Adipocyte (in vitro differentiated cells): Measurements from ENCODE around the gene ITGAV.
A peak's percentile ranks its signal among the peaks of the same experiment; 100 is the strongest.

Experiments used
- DNase-seq: peaks from one replicate; pipeline ENCODE4 v3.0.0-alpha.2; 2015; ENCODE audit warnings: low read depth
- H3K27me3 ChIP-seq: replicated peaks from 2 replicates; pipeline ENCODE4 v1.7.0; 2013; ENCODE audit warnings: mild to moderate bottlenecking, low read length, moderate library complexity; ENCODE audit not compliant: control insufficient read depth, insufficient read depth
- H3K36me3 ChIP-seq: 2 replicates; pipeline ENCODE4 v1.7.0; 2013; ENCODE audit warnings: low read length, mild to moderate bottlenecking, moderate library complexity; ENCODE audit not compliant: control insufficient read depth, insufficient read depth, severe bottlenecking
- H3K4me1 ChIP-seq: 2 replicates; pipeline ENCODE4 v1.7.0; 2013; ENCODE audit warnings: mild to moderate bottlenecking, low read length, moderate library complexity; ENCODE audit not compliant: control insufficient read depth, insufficient read depth
- H3K4me3 ChIP-seq: 2 replicates; pipeline ENCODE4 v1.7.0; 2013; ENCODE audit warnings: mild to moderate bottlenecking, low read length, moderate library complexity
- H3K9ac ChIP-seq: 2 replicates; pipeline ENCODE4 v1.7.0; 2013; ENCODE audit warnings: mild to moderate bottlenecking, low read length, moderate library complexity
- H3K9me3 ChIP-seq: 2 replicates; pipeline ENCODE4 v1.7.0; 2013; ENCODE audit warnings: mild to moderate bottlenecking, low read length, moderate library complexity; ENCODE audit not compliant: control insufficient read depth

The ITGAV gene

GRCh38 chr2:186575856-186576255 is 14.0 kb upstream of the ITGAV start:
- no peak overlapping the region for H3K4me3 ChIP-seq
- H3K9me3 ChIP-seq = no peaks in the 10 kb centered on the region
- H3K4me1 ChIP-seq = peaks cover 24% of the 10 kb centered on the region
- no peaks in the 10 kb centered on the region for H3K36me3 ChIP-seq
- H3K27me3 ChIP-seq = no peaks in the 10 kb centered on the region
- DNase-seq = no peak
- H3K9ac ChIP-seq = no peak overlapping the region

- Histone ChIP-seq H3K9me3 (no peaks in the 10 kb centered on the region), H3K27me3 (no peaks in the 10 kb centered on the region), H3K9ac (no peak overlapping the region), H3K4me1 (peaks cover 21% of the 10 kb centered on the region), H3K36me3 (no peaks in the 10 kb centered on the region), H3K4me3 (no peak overlapping the region)
- DNase-seq = peak; percentile 36
Measured at GRCh38 chr2:186576614-186577013, 13.2 kb upstream of the ITGAV start.

GRCh38 chr2:186582698-186583097 is 7.2 kb upstream of the ITGAV start:
- no peaks in the 10 kb centered on the region for H3K9me3 ChIP-seq
- no peaks in the 10 kb centered on the region for H3K36me3 ChIP-seq
- H3K9ac ChIP-seq = no peak overlapping the region
- DNase-seq = no peak
- H3K4me1 ChIP-seq = no peaks in the 10 kb centered on the region
- H3K27me3 ChIP-seq = no peaks in the 10 kb centered on the region
- no peak overlapping the region for H3K4me3 ChIP-seq

GRCh38 chr2:186584053-186584452 is 5.8 kb upstream of the ITGAV start:
- Histone ChIP-seq H3K36me3 (no peaks in the 10 kb centered on the region), H3K27me3 (no peaks in the 10 kb centered on the region), H3K4me3 (no peak overlapping the region), H3K4me1 (peaks cover 4% of the 10 kb centered on the region), H3K9ac (no peak overlapping the region), H3K9me3 (no peaks in the 10 kb centered on the region)
- no peak for DNase-seq

GRCh38 chr2:186588421-186588820 is 1.4 kb upstream of the ITGAV start:
- no peak overlapping the region for H3K4me3 ChIP-seq

GRCh38 chr2:186588940-186589611 is 780 bp upstream of the ITGAV start:
- H3K4me3 ChIP-seq = peak overlapping the region; percentile 90
- H3K9me3 ChIP-seq = no peaks in the 10 kb centered on the region

More at GRCh38 chr2:186588421-186588820, 1.4 kb upstream of the ITGAV start:
- Histone ChIP-seq H3K36me3 (no peaks in the 10 kb centered on the region), H3K27me3 (no peaks in the 10 kb centered on the region), H3K4me1 (peaks cover 13% of the 10 kb centered on the region), H3K9me3 (no peaks in the 10 kb centered on the region), H3K9ac (no peak overlapping the region)
- no peak for DNase-seq

GRCh38 chr2:186590350-186590758 is 498 bp downstream of the ITGAV start:
- peak overlapping the region; percentile 90 for H3K4me3 ChIP-seq
- H3K27me3 ChIP-seq = no peaks in the 10 kb centered on the region
- DNase-seq = peak; percentile 66
- H3K9ac ChIP-seq = peak overlapping the region; percentile 89
- H3K4me1 ChIP-seq = peaks cover 31% of the 10 kb centered on the region
- H3K9me3 ChIP-seq = no peaks in the 10 kb centered on the region
- no peaks in the 10 kb centered on the region for H3K36me3 ChIP-seq

More at GRCh38 chr2:186588940-186589611, 780 bp upstream of the ITGAV start:
- Histone ChIP-seq H3K36me3 (no peaks in the 10 kb centered on the region), H3K4me1 (peaks cover 18% of the 10 kb centered on the region), H3K27me3 (no peaks in the 10 kb centered on the region), H3K9ac (peak overlapping the region; percentile 89)
- DNase-seq = peak; percentile 38

GRCh38 chr2:186590759-186591505 is 1.1 kb downstream of the ITGAV start:
- Histone ChIP-seq H3K9me3 (no peaks in the 10 kb centered on the region), H3K4me1 (peaks cover 31% of the 10 kb centered on the region), H3K36me3 (no peaks in the 10 kb centered on the region), H3K4me3 (peak overlapping the region; percentile 90), H3K27me3 (no peaks in the 10 kb centered on the region), H3K9ac (peak overlapping the region; percentile 89)
- peak; percentile 76 for DNase-seq

GRCh38 chr2:186591506-186591890 is 1.6 kb downstream of the ITGAV start:
- DNase-seq = no peak
- Histone ChIP-seq H3K9ac (peak overlapping the region; percentile 89), H3K36me3 (no peaks in the 10 kb centered on the region), H3K9me3 (no peaks in the 10 kb centered on the region), H3K27me3 (no peaks in the 10 kb centered on the region), H3K4me1 (peaks cover 31% of the 10 kb centered on the region), H3K4me3 (peak overlapping the region; percentile 90)

GRCh38 chr2:186592137-186592875 is 2.5 kb downstream of the ITGAV start:
- H3K36me3 ChIP-seq = no peaks in the 10 kb centered on the region
- no peaks in the 10 kb centered on the region for H3K27me3 ChIP-seq
- peak overlapping the region; percentile 89 for H3K9ac ChIP-seq
- peak overlapping the region; percentile 90 for H3K4me3 ChIP-seq
- H3K9me3 ChIP-seq = no peaks in the 10 kb centered on the region
- no peak for DNase-seq
- H3K4me1 ChIP-seq = peaks cover 31% of the 10 kb centered on the region

- no peak overlapping the region for H3K9ac ChIP-seq
- H3K4me3 ChIP-seq = no peak overlapping the region
- no peaks in the 10 kb centered on the region for H3K27me3 ChIP-seq
- no peaks in the 10 kb centered on the region for H3K9me3 ChIP-seq
- no peak for DNase-seq
- H3K36me3 ChIP-seq = no peaks in the 10 kb centered on the region
- peaks cover 32% of the 10 kb centered on the region for H3K4me1 ChIP-seq
Measured at GRCh38 chr2:186593523-186593922, 3.7 kb downstream of the ITGAV start.
